HUES48 (cell line): ENCODE results near the gene FCGR3B.
"Not testable (repeated sequence)": the region's sequence is repeated elsewhere in the genome, so short reads cannot be mapped to it uniquely, and the experiment has no call there.

Experiments
- H3K27ac ChIP-seq: one replicate; pipeline ENCODE4 v1.7.0; 2013; ENCODE audit warnings: low read depth, low read length, inconsistent platforms
- H3K27me3 ChIP-seq: 2 replicates; pipeline ENCODE4 v1.6.1; 2013; ENCODE audit warnings: mild to moderate bottlenecking, low read length; ENCODE audit not compliant: control insufficient read depth, insufficient read depth
- H3K36me3 ChIP-seq: 2 replicates; pipeline ENCODE4 v1.6.1; 2013; ENCODE audit warnings: low read length; ENCODE audit not compliant: control insufficient read depth, insufficient read depth
- H3K4me1 ChIP-seq: 2 replicates; pipeline ENCODE4 v1.6.1; 2013; ENCODE audit warnings: mild to moderate bottlenecking, low read length; ENCODE audit not compliant: control insufficient read depth, insufficient read depth
- H3K4me3 ChIP-seq: 2 replicates; pipeline ENCODE4 v1.5.1; 2013; ENCODE audit warnings: mild to moderate bottlenecking, low read depth, low read length
- H3K9ac ChIP-seq: 2 replicates; pipeline ENCODE4 v1.6.1; 2013; ENCODE audit warnings: mild to moderate bottlenecking, low read depth, low read length, moderate library complexity
- H3K9me3 ChIP-seq: 2 replicates; pipeline ENCODE4 v1.6.1; 2013; ENCODE audit warnings: low read length; ENCODE audit not compliant: control insufficient read depth, insufficient read depth

The FCGR3B gene

DNA sequence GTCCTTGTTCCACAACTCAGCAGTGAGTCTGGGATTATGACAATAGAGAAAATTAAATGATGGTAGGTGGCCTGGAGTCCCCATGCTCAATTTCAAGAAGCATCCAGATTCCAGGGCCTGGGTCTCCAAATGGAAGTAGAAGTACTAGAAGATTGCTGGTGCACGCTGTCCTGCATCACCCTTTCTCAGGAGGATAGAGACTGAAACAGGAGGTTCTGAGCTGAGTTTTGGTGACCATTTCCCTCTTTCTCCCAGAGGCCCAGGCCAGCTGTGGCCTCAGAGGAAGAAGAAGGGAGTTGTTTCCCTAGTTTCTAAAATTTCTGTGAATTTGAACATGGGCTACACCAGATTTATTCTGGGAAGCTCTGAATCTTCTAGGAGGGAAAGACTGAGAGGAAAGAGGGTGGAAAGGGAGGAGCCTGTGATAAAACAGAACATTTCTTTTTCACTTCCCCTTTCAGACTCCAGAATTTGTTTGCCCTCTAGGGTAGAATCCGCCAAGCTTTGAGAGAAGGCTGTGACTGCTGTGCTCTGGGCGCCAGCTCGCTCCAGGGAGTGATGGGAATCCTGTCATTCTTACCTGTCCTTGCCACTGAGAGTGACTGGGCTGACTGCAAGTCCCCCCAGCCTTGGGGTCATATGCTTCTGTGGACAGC is 31.8 kb upstream of the FCGR3B start, which contains the start of gene FCGR2B:
Gene FCGR2B (plus strand): TSS at position 460 of the 656 bp plus-strand sequence. CDS start 99 bp downstream, at position 559.
- not testable (repeated sequence) for H3K4me1 ChIP-seq, H3K4me3 ChIP-seq, H3K9ac ChIP-seq, H3K27me3 ChIP-seq, H3K27ac ChIP-seq, H3K36me3 ChIP-seq, H3K9me3 ChIP-seq

DNA sequence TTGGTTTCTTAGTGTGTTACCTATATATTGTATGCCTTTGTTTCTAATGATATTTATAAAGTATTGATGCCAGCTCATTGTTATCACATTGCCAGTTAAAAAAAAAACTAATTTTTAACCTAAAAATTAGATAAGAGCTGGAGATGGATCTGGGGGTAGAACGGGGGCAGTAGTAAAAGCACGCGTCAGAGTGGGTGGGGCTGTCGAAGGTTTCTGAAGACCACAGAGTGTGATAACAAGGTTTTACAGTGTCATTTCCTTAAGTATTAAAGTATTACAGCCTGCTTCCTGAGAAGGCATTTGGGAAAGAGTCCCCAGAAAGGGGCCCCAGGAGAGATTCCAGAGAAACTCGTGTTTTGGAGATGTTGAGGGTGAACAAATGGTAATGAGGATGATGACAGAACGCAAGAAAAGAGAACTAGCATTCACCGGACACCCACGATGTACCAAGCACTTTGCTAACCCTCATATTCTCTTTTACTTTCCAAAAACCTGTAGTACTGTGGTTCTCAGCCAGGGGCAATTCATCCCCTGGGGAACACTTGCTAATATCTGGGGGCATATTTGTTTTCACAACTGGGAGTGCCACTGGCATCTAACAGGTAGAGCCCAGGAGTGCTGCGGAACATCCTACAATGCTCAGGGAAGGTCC is 30.8 kb upstream of the FCGR3B start:
- H3K9ac ChIP-seq, H3K4me3 ChIP-seq, H3K27ac ChIP-seq, H3K27me3 ChIP-seq, H3K36me3 ChIP-seq, H3K9me3 ChIP-seq, H3K4me1 ChIP-seq: not testable (repeated sequence)

DNA sequence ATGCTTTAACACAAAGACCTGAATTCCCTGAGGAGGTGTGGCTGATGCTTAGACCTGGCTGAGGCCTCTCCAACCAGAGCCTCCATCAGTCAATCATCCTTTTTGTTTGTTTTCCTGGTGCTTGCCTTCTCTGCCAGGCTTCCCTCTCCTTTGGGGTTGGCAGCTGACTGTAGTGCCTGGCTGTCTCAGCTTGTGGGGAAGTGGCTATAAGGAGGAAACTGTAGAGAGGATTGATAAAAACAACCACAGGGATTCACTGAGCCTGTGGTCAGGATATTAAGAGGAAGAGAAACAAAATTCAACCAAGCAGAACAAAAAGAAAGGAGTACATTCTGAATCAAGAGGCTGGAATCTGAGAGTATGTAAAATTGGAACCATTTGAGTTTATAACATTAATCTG is 27.5 kb upstream of the FCGR3B start:
- not testable (repeated sequence) for H3K9me3 ChIP-seq, H3K36me3 ChIP-seq, H3K27ac ChIP-seq, H3K4me3 ChIP-seq, H3K9ac ChIP-seq, H3K27me3 ChIP-seq, H3K4me1 ChIP-seq

DNA sequence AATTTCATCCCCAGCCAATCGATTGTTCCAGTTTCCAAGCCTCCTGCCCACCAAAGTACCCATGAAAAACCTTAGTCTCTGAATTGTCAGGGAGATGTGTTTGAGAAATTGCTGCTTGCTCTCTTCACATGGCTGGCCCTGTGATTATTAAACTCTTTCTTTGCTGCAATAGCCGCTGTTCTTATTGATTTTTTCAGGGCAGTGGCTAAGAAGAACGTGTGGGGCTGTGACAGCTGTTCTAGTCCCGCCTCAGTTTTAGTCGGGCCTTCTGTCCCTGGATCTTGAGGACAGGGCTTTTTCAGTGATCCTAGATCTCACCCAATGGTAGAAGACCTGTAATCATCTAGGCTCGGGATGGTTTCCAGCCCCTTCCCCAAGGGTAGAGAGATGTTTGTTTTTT is 23.0 kb upstream of the FCGR3B start:
- H3K4me1 ChIP-seq, H3K36me3 ChIP-seq, H3K27ac ChIP-seq, H3K9ac ChIP-seq, H3K27me3 ChIP-seq, H3K9me3 ChIP-seq, H3K4me3 ChIP-seq: not testable (repeated sequence)

DNA sequence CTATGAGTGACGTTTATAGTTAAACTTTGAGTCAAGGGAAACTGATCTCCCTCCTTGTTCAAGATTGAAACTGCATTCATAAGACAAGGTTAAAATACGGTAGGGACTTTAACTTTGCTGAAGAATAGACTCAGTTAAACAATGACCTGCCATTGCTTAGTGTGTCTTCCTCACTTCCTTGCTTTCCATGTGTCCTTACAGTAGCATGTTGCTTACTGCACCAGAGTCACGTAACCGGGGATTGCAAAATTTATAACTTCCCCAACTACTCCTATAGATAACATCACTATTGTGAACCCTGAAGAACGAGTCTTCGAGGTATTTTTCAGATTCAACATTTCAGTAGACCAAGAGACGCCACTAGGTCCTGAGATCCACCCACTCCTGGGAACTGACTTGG is 22.6 kb upstream of the FCGR3B start:
- not testable (repeated sequence) for H3K36me3 ChIP-seq, H3K9ac ChIP-seq, H3K27ac ChIP-seq, H3K4me3 ChIP-seq, H3K4me1 ChIP-seq, H3K27me3 ChIP-seq, H3K9me3 ChIP-seq

DNA sequence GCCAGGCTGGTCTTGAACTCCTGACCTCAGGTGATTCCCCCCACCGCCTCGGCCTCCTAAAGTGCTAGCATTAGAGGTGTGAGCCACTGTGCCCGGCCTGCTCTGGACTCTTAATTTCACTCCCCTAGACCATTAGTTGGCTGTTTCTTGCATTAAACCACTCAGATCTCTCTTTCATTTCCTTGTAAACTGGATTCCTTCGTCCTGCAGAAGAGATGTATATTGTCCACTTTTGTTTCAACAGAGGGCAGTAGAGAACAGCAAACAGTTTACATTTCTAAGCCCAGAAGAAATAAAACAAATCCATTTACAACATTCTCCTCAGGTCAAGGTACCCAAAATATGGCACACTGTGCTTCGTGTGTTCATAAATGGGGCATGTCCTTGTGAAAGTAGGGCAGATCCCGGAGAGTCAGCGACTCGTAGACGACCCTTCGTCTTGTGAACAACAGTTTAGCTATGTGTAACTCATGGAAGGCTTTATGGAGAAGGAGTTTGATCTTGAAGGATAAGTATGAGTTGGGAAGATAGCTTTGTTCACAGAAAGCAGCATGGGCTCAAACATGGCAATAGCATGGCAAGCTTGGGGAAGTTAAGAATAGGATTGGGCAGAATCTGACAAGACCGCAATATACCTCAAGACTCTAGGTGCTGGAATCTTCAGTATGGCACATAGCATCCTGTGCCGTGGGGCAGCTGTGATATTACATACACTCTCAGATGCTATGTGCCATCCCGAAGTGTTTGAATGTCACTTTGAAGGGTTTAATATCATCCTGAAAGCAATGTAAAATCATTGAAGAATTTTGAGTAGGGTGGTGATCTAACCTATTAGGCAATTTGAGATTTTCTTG is 16.8 kb upstream of the FCGR3B start:
- not testable (repeated sequence) for H3K9ac ChIP-seq, H3K27ac ChIP-seq, H3K36me3 ChIP-seq, H3K4me3 ChIP-seq, H3K27me3 ChIP-seq, H3K9me3 ChIP-seq, H3K4me1 ChIP-seq

DNA sequence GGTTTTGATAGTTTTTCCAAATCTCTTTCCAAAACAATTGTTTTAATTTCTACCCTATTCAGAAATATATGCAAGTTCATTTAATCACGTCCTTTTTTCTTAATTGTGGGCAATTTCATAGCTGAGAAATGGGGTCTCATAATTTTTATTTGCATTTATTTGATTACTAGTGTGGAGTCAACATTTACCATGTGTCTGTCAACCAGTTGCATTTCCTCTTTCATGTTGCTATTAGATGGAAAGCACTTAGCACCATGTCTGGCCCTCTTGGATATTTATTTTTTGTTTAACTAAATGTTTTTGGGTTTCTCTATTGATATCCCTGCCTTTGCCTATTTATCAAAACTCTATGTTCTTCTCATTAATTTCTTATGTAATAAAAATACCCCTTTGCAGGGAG is 13.9 kb upstream of the FCGR3B start:
- H3K4me3 ChIP-seq, H3K36me3 ChIP-seq, H3K9me3 ChIP-seq, H3K4me1 ChIP-seq, H3K9ac ChIP-seq, H3K27ac ChIP-seq, H3K27me3 ChIP-seq: not testable (repeated sequence)

DNA sequence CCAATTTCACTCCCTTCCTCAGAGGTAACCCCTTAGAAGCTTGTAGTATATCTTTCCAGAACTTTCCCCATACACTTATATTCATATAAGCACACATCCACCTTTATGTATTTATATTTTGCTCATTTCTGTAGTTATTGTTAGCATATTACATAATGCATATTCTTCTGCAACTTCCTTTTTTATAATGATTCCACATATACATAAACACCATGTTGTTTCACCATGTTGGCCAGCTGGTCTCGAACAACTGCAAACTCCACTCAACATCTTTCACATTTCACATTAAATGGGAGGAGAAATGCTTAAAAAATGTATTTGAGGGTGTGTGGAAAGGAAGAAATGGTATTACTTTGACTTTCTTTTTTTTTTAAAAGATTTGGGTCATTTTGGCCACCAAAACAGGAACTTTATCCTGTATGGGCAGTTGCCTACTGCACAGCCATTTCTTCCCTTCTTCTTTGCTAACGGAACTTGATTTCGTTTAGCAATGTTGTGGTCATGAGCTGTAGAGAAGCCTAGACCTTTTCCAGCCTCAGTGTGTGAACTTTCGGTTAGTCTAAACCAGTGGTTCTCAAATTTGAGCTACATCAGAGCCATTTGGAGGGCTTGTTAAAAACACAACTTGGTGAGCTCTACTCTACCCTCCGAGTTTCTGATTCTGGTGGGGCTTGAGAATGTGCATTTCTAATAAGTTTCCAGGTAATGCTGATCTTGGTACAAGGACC is 12.7 kb upstream of the FCGR3B start:
- not testable (repeated sequence) for H3K4me1 ChIP-seq, H3K27me3 ChIP-seq, H3K36me3 ChIP-seq, H3K9me3 ChIP-seq, H3K9ac ChIP-seq, H3K27ac ChIP-seq, H3K4me3 ChIP-seq

DNA sequence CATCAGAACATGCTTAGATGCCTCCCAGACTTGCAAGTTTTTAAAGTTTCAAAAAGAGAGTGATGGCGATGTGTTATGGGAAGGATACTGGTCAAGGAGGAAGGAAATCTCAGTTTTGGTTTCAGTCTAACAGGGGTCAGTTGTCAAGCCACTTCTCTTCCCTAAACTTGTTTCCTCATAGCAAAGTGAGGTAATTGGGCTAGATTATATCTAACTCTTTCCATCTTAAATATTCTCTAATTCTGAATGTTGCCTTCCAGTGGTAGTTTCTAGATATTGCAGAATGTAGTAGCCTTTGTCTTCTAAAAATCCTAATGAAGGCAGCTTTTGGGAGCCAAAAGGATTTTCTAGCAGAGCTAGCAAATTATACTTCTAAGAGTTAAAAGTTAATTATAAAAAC is 11.7 kb upstream of the FCGR3B start:
- H3K27ac ChIP-seq, H3K36me3 ChIP-seq, H3K4me1 ChIP-seq, H3K4me3 ChIP-seq, H3K9me3 ChIP-seq, H3K9ac ChIP-seq, H3K27me3 ChIP-seq: not testable (repeated sequence)

DNA sequence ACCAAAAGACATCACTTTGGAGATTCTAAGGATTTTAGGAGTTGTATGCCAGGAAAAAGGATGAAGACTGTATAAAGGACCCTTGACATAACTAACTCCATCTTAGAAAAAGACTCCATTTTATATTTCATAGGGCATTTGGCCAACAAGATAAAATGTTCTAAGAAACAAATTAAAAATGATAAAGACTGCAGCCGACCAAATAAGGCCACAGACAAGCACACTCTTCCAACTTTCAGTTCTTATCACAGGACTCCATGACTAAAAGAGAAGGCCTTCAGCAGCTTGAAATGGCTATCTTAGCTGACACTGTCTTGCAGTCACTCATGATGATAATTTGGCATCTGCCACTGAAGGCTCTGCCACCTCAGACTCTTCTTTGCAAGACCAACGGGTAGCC is 8.2 kb upstream of the FCGR3B start:
- H3K27me3 ChIP-seq, H3K36me3 ChIP-seq: not testable (repeated sequence)

More for the DNA sequence above, 8.2 kb upstream of the FCGR3B start:
- not testable (repeated sequence) for H3K4me3 ChIP-seq, H3K4me1 ChIP-seq, H3K27ac ChIP-seq, H3K9ac ChIP-seq, H3K9me3 ChIP-seq
